Muscle of leg (tissue), 11 donors: ENCODE measurements around the gene LAMB4. TPM values are rescaled to one million over a fixed set of nuclear protein-coding genes. Genes with fewer than 3 reads are reported as not detected.

ENCODE experiments used
- DNase-seq: peaks from one replicate; pipeline ENCODE4 v3.0.0; 2013
- H3K27ac ChIP-seq: one replicate; pipeline ENCODE4 v1.5.1; 2013; ENCODE audit warnings: mild to moderate bottlenecking, low read length, control low read depth
- H3K27me3 ChIP-seq: one replicate; pipeline ENCODE4 v1.6.1; 2013; ENCODE audit warnings: low read length; ENCODE audit not compliant: control insufficient read depth, insufficient read depth
- H3K36me3 ChIP-seq: one replicate; pipeline ENCODE4 v1.6.1; 2013; ENCODE audit warnings: low read length; ENCODE audit not compliant: control insufficient read depth, insufficient read depth
- H3K4me1 ChIP-seq: one replicate; pipeline ENCODE4 v1.6.1; 2013; ENCODE audit warnings: low read length; ENCODE audit not compliant: control insufficient read depth, insufficient read depth
- H3K4me3 ChIP-seq: one replicate; pipeline ENCODE4 v1.5.1; 2013; ENCODE audit warnings: low read length, control low read depth
- H3K9me3 ChIP-seq: replicated peaks from 2 replicates; pipeline ENCODE4 v1.6.1; 2013; ENCODE audit warnings: low read depth, low read length; ENCODE audit not compliant: control insufficient read depth
- WGBS: methylation state at CpG from one replicate; pipeline ENCODE4 v1.1.5; 2013; ENCODE audit warnings: missing lambda C conversion rate; ENCODE audit not compliant: insufficient coverage; 5-methylcytosine and 5-hydroxymethylcytosine counted together
- polyA plus RNA-seq, 8 donors: library from polyadenylated mRNA; unstranded; fragments of 120-200 nt; gene quantifications; one replicate each; pipeline versions ENCODE4 v1.2.1 to v1.2.3, GENCODE V29; 2013; ENCODE audit warnings: inconsistent platforms in 1 of 8, low replicate concordance in 1 of 8; ENCODE audit not compliant: insufficient read length in 8 of 8, insufficient read depth in 1 of 8
- total RNA-seq: library from RNA; stranded (reverse); fragments of 120-200 nt; gene quantifications from one replicate; pipeline ENCODE4 v1.2.4, GENCODE V29; 2013

The LAMB4 gene
- total and polyA plus RNA-seq, 9 donors = 0.13 to 3.8 (median 0.25) TPM

- Histone ChIP-seq H3K27ac (peak overlapping the region; percentile 73), H3K27me3 (no peaks in the 10 kb centered on the region), H3K4me1 (peaks cover 8% of the 10 kb centered on the region), H3K4me3 (no peak overlapping the region), H3K9me3 (no peaks in the 10 kb centered on the region), H3K36me3 (no peaks in the 10 kb centered on the region)
- peak; percentile 54 for DNase-seq
- 36% methylated on average over 4 of the region's 7 CpGs for WGBS
Observed at GRCh38 chr7:108094933-108095710, 35.0 kb downstream of the LAMB4 start.

DNA sequence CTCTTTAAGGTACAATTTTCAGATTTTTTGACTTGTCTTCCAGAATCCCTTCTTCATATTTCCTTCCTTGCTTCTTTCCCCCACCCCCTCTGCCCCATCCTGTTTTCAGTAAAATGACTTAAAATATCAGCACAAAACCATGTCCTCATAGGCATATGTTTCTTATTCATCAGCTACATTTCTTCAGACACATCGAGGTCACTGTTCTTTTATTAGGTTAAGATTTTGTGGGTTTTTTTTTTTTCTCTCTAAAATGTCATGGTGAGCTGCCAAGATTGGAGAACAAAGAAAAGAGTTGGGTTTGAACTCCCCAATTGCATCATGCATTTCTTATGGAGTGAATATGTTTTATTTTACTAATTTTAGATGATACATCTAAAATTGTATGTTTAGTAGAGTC is 35.8 kb downstream of the LAMB4 start:
- WGBS = no CpG with 5 or more reads among the region's 1 CpG
- DNase-seq = peak; percentile 87
- H3K9me3 ChIP-seq = no peaks in the 10 kb centered on the region

GRCh38 chr7:108093851-108094331 is 36.3 kb downstream of the LAMB4 start:
- WGBS = 38% methylated on average over 3 of the region's 4 CpGs
- H3K9me3 ChIP-seq = no peaks in the 10 kb centered on the region
- peak overlapping the region; percentile 26 for H3K27ac ChIP-seq
- H3K4me3 ChIP-seq = no peak overlapping the region
- DNase-seq = peak; percentile 33
- H3K27me3 ChIP-seq = no peaks in the 10 kb centered on the region
- no peaks in the 10 kb centered on the region for H3K36me3 ChIP-seq
- peaks cover 8% of the 10 kb centered on the region for H3K4me1 ChIP-seq

More for the DNA sequence above, 35.8 kb downstream of the LAMB4 start:
- Histone ChIP-seq H3K4me3 (no peak overlapping the region), H3K27me3 (no peaks in the 10 kb centered on the region), H3K4me1 (peaks cover 8% of the 10 kb centered on the region), H3K36me3 (no peaks in the 10 kb centered on the region), H3K27ac (peak overlapping the region; percentile 73)

GRCh38 chr7:108093341-108093740 is 36.8 kb downstream of the LAMB4 start:
- peak; percentile 86 for DNase-seq
- Histone ChIP-seq H3K4me1 (peaks cover 8% of the 10 kb centered on the region), H3K27ac (peak overlapping the region; percentile 31), H3K27me3 (no peaks in the 10 kb centered on the region), H3K36me3 (no peaks in the 10 kb centered on the region), H3K4me3 (no peak overlapping the region), H3K9me3 (no peaks in the 10 kb centered on the region)
- WGBS = no CpG with 5 or more reads among the region's 4 CpGs

DNA sequence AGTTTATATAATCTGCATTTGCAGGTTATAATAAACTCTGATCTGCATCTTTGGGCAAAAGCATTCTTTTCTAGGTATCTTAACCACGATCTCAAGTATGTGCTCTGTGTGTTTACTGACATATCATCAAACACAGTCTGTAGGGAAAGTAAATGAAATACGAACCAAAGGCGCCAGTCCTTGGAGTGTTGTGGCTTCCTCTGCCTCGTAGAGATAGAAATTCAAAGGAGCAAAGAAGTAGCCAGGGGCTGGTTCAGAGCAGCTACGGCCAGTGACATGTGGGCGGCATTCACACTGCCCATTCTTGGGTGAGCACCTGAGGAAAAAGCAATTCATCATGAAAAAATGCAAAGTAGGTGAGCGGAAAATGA is 38.7 kb downstream of the LAMB4 start:
- no peak for DNase-seq
- Histone ChIP-seq H3K9me3 (no peaks in the 10 kb centered on the region), H3K27me3 (no peaks in the 10 kb centered on the region), H3K4me1 (peaks cover 17% of the 10 kb centered on the region), H3K4me3 (no peak overlapping the region), H3K36me3 (no peaks in the 10 kb centered on the region), H3K27ac (no peak overlapping the region)
- 97% methylated on average over 6 of the region's 7 CpGs for WGBS

DNA sequence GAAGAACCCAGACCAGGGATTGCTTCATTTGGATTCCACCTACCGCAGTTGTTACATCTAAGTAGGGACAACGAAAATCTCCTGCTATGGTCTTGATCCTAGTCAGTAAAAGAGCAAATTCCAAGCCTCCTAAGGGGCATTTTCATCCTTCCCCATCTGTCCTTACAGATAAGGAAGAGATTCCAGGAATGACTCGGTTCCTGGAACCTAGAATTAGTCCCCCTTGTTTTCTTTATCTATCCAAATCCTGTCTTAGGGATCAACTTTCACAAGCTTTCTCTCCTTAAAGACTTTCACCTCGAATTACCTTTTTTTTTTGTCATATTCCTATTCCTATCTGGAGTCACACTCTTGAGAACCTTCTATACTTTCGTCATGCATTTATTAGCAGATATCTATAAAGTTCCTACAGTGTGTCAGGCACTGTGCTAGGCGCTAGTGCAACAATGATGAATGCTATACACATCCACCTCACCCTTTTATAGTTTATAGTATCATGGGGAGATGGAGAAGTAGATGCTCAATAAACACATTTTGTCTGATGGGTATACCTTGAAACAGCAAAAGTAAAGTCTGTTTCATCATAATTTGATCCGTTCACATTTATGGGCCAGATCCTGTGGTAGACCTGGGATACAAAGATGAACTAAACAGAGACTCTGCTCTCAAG is 39.2 kb downstream of the LAMB4 start:
- DNase-seq = no peak
- 72% methylated on average over 5 of the region's 7 CpGs for WGBS
- Histone ChIP-seq H3K9me3 (no peaks in the 10 kb centered on the region), H3K27me3 (no peaks in the 10 kb centered on the region), H3K4me3 (no peak overlapping the region), H3K36me3 (no peaks in the 10 kb centered on the region), H3K27ac (no peak overlapping the region), H3K4me1 (peaks cover 17% of the 10 kb centered on the region)

DNA sequence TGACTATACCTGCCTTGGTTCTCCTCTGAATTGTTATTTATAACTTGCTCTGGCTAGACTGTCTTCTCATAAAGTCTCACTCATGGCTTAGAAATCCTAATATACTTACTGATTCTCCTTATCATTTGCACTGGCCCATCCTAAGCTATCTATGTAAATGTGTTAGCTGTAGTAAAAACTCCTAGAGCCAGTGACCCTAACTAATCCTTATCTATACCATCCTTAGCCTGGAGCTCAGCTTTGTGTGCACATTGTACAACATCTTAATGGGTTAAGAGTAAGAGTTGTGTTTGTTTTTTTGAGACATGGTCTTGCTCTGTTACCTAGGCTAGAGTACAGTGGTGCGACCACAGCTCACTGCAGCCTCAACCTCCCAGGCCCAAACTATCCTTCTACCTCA is 40.8 kb downstream of the LAMB4 start:
- no peaks in the 10 kb centered on the region for H3K9me3 ChIP-seq
- WGBS = no CpG with 5 or more reads among the region's 1 CpG

GRCh38 chr7:108088729-108089128 is 41.4 kb downstream of the LAMB4 start:
- no peaks in the 10 kb centered on the region for H3K36me3 ChIP-seq
- no peak for DNase-seq
- no peaks in the 10 kb centered on the region for H3K27me3 ChIP-seq
- peaks cover 9% of the 10 kb centered on the region for H3K4me1 ChIP-seq
- no peak overlapping the region for H3K4me3 ChIP-seq
- no peak overlapping the region for H3K27ac ChIP-seq
- H3K9me3 ChIP-seq = no peaks in the 10 kb centered on the region

More for the DNA sequence above, 40.8 kb downstream of the LAMB4 start:
- Histone ChIP-seq H3K36me3 (no peaks in the 10 kb centered on the region), H3K27ac (no peak overlapping the region), H3K4me1 (peaks cover 9% of the 10 kb centered on the region), H3K27me3 (no peaks in the 10 kb centered on the region), H3K4me3 (no peak overlapping the region)
- DNase-seq = no peak

GRCh38 chr7:108087778-108088177 is 42.4 kb downstream of the LAMB4 start:
- Histone ChIP-seq H3K4me1 (peaks cover 9% of the 10 kb centered on the region), H3K27ac (no peak overlapping the region), H3K36me3 (no peaks in the 10 kb centered on the region), H3K9me3 (no peaks in the 10 kb centered on the region), H3K27me3 (no peaks in the 10 kb centered on the region), H3K4me3 (no peak overlapping the region)
- no peak for DNase-seq
- 100% methylated on average over 1 of the region's 1 CpG for WGBS

DNA sequence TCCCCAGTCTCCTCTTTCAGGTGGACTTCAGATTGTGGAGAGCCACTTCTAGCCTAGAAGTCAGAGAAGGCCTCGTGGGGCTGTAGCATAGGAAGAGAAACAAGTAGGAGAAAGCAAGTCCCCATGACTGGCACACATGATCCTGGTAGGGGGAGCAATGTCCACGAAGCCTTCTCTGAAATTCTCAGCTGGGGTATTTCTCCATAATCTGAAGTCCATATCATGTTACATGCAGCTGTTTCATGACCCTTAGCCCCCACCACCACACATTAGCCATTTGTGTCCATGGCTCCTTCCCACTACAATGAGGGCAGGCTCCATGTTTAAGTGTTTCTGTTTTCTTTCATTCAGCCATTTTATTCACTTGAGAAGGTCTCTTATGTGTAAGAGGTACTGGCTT is 43.2 kb downstream of the LAMB4 start:
- no peaks in the 10 kb centered on the region for H3K27me3 ChIP-seq
- DNase-seq = peak; percentile 40
- 49% methylated on average over 2 of the region's 2 CpGs for WGBS
- H3K4me1 ChIP-seq = peaks cover 9% of the 10 kb centered on the region
- H3K36me3 ChIP-seq = no peaks in the 10 kb centered on the region
- H3K9me3 ChIP-seq = no peaks in the 10 kb centered on the region
- H3K4me3 ChIP-seq = no peak overlapping the region
- no peak overlapping the region for H3K27ac ChIP-seq
